ENCODE measurements around the gene ARHGAP15.

Gene ARHGAP15

DNA sequence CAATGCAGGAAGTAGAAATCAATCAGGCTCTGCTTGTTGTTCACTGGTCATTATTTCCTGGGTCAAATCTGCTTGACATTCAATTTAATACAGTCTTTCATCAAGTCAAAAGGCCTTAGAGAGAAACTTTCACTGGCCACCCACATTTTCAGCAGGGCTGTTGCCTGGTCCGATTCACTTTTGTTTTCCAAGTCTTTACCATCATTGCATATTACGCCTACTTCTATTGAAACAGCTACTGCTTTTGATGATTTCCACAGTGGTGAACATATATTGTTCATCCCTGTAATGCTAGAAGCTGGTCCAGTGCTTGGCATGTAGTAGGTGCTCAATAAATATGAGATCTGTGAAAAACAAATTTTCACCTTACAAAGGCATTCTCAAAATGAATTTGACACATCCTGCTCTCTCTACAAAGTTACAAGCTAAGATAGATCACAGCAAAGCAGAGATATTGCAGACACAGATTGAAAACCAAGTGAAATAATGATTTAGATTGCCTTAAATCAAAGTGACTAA lies 600.1 kb downstream of the ARHGAP15 start:
- H3K4me1 ChIP-seq (ENCODE audit: low read depth, poor library complexity, severe bottlenecking), result no peaks in the 10 kb centered on the region
- no peak overlapping the region for H3K9ac ChIP-seq
- H3K36me3 ChIP-seq (ENCODE audit: insufficient read depth), result no peaks in the 10 kb centered on the region
- no peaks in the 10 kb centered on the region for H4K20me1 ChIP-seq (ENCODE audit: insufficient read depth)
- H3K4me3 ChIP-seq (IDR thresholded peaks at IDR 0.05; ENCODE audit: insufficient read depth, low read depth, low read length), result no peak overlapping the region
- H3K4me2 ChIP-seq, result no peak overlapping the region
- H2AFZ ChIP-seq (ENCODE audit: low read depth), result no peak overlapping the region
- no peak overlapping the region for H3K27ac ChIP-seq
- H3K27me3 ChIP-seq (ENCODE audit: insufficient read depth, low read depth), result no peaks in the 10 kb centered on the region
- TF ChIP-seq, protein P1, sequence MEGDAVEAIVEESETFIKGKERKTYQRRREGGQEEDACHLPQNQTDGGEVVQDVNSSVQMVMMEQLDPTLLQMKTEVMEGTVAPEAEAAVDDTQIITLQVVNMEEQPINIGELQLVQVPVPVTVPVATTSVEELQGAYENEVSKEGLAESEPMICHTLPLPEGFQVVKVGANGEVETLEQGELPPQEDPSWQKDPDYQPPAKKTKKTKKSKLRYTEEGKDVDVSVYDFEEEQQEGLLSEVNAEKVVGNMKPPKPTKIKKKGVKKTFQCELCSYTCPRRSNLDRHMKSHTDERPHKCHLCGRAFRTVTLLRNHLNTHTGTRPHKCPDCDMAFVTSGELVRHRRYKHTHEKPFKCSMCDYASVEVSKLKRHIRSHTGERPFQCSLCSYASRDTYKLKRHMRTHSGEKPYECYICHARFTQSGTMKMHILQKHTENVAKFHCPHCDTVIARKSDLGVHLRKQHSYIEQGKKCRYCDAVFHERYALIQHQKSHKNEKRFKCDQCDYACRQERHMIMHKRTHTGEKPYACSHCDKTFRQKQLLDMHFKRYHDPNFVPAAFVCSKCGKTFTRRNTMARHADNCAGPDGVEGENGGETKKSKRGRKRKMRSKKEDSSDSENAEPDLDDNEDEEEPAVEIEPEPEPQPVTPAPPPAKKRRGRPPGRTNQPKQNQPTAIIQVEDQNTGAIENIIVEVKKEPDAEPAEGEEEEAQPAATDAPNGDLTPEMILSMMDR (conservative IDR thresholded peaks at IDR 0.05; ENCODE audit: low read depth, low read length), result no peak
- no peaks in the 10 kb centered on the region for H3K79me2 ChIP-seq (ENCODE audit: insufficient read depth, low read depth)

DNA sequence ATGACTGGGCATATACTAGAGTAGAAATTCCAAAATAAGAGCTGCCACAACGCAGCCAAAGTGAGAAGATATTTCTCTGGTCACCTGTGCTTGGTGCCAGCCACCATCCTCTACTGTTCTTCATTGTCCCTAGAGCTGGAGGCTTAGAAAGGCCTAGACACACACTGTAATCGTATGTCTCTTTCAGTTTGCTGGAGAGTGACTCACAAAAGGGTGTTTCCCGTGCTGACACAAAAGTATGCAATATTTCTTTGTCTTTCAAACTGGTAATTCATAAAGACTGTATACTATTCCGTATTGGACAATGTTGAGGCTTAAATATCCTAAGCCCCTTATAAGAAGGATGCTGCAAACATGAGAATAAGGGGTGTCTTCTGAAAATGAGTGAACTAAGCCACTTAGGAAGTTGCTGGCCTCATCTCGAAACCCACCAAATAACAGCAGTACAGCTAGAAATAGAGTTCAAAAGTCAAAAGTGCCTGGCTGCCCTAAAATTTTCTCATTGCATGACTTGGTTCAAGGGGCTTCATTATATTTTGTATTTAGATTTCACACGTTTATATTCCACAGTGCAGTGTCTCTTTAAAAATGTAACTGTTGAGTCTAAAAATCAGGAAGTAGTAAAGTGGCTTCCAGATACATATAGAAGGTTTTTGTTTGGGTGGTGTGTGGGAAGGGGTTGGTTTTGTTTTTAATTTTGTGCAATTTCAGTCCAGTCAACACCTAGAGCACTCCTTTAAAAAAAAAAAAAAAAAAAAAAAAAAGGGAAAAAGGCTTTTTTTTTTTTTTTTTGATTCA lies 601.1 kb downstream of the ARHGAP15 start:
- H3K79me2 ChIP-seq (ENCODE audit: insufficient read depth, low read depth), result no peaks in the 10 kb centered on the region
- H2AFZ ChIP-seq (ENCODE audit: low read depth), result no peak overlapping the region
- H3K4me1 ChIP-seq (ENCODE audit: low read depth, poor library complexity, severe bottlenecking), result no peaks in the 10 kb centered on the region
- H3K4me3 ChIP-seq (IDR thresholded peaks at IDR 0.05; ENCODE audit: insufficient read depth, low read depth, low read length), result no peak overlapping the region
- no peak overlapping the region for H3K9ac ChIP-seq
- TF ChIP-seq, protein P1 (conservative IDR thresholded peaks at IDR 0.05; ENCODE audit: low read depth, low read length), result no peak
- no peak overlapping the region for H3K4me2 ChIP-seq
- no peak overlapping the region for H3K27ac ChIP-seq
- H4K20me1 ChIP-seq (ENCODE audit: insufficient read depth), result no peaks in the 10 kb centered on the region
- H3K36me3 ChIP-seq (ENCODE audit: insufficient read depth), result no peaks in the 10 kb centered on the region
- H3K27me3 ChIP-seq (ENCODE audit: insufficient read depth, low read depth), result no peaks in the 10 kb centered on the region

DNA sequence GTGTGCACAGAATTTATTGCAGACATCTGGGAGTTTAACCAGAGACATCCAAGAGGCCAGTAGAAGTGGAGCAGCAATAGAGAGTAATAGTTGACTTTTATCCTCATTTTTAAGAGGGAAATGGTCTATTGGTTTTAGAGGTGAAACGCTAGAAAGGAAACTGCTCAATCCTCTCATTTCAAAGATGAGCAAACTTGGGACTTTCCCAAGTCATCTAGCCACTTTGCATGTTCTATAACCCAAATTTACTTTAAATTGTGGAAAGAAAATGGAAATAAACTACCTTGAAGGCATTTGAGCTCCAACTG lies 601.7 kb downstream of the ARHGAP15 start:
- TF ChIP-seq, protein P1 (conservative IDR thresholded peaks at IDR 0.05; ENCODE audit: low read depth, low read length), result no peak
- no peak overlapping the region for H2AFZ ChIP-seq (ENCODE audit: low read depth)
- H3K4me2 ChIP-seq, result no peak overlapping the region
- no peaks in the 10 kb centered on the region for H3K27me3 ChIP-seq (ENCODE audit: insufficient read depth, low read depth)
- H3K27ac ChIP-seq, result no peak overlapping the region
- H3K79me2 ChIP-seq (ENCODE audit: insufficient read depth, low read depth), result no peaks in the 10 kb centered on the region
- H4K20me1 ChIP-seq (ENCODE audit: insufficient read depth), result no peaks in the 10 kb centered on the region
- H3K36me3 ChIP-seq (ENCODE audit: insufficient read depth), result no peaks in the 10 kb centered on the region
- H3K4me3 ChIP-seq (IDR thresholded peaks at IDR 0.05; ENCODE audit: insufficient read depth, low read depth, low read length), result no peak overlapping the region
- no peak overlapping the region for H3K9ac ChIP-seq
- no peaks in the 10 kb centered on the region for H3K4me1 ChIP-seq (ENCODE audit: low read depth, poor library complexity, severe bottlenecking)

DNA sequence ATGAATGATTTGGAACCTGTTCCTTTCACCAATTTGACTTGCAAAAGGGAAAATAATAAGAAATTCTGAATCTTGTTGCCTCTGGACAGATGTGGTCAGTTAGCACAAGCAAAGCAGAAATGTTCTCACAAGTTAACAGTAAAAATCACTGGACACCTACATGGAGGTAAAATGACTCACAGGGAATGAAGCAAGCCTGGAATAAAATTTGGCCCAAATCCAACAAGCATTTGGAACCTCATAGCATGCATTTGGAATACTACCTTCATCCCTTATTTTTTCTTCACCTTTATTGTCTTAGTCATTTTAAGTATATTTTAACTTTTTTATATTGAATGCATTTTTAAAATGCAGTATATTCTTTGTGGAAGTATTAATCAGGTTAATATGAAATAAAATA lies 602.9 kb downstream of the ARHGAP15 start:
- TF ChIP-seq, protein P1 (conservative IDR thresholded peaks at IDR 0.05; ENCODE audit: low read depth, low read length), result no peak
- Histone ChIP-seq H4K20me1 (ENCODE audit: insufficient read depth) (no peaks in the 10 kb centered on the region), H3K27me3 (ENCODE audit: insufficient read depth, low read depth) (no peaks in the 10 kb centered on the region), H3K79me2 (ENCODE audit: insufficient read depth, low read depth) (no peaks in the 10 kb centered on the region), H3K9ac (no peak overlapping the region), H3K4me2 (no peak overlapping the region), H3K36me3 (ENCODE audit: insufficient read depth) (no peaks in the 10 kb centered on the region), H3K4me1 (ENCODE audit: low read depth, poor library complexity, severe bottlenecking) (no peaks in the 10 kb centered on the region), H2AFZ (ENCODE audit: low read depth) (no peak overlapping the region), H3K27ac (no peak overlapping the region), H3K4me3 (IDR thresholded peaks at IDR 0.05; ENCODE audit: insufficient read depth, low read depth, low read length) (no peak overlapping the region)

Data from KMS-11 (cell line).